Measurements from ENCODE around the gene SPEM3. TPM values are rescaled to one million over a fixed set of nuclear protein-coding genes. Genes with fewer than 3 reads are reported as not detected.

Gene SPEM3
- total RNA-seq (not detected), total RNA-seq (0 to 0.04 (median 0) reads per million in 29 experiments)
- not detected for total RNA-seq (2013)

DNA sequence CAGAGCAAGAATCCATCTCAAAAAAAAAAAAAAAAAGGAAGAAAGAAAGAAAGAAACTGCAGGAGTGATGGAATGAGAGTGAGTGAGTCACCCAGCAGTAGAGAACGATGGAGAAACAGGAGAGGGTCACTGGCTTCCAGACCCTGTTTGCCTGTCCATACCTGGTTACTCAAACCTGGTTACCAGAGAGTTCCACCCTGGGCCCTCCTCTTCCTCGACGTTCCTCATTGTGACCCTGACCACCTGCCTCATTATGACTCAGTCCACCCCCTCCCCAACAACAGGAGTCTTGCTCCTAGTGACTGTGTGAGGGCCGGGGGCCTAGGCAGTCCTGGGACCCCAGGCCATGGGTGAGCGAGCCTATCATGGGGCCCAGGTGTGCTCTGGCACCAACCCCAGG lies at the start of gene SPEM3:
SPEM3 (plus strand) TSS at position 301 of the 400 bp plus-strand sequence; CDS start at position 347, 46 bp downstream.
- WGBS (ENCODE audit: insufficient coverage): 49% methylated on average over 4 of the region's 5 CpGs
- Histone ChIP-seq H3K4me1 (ENCODE audit: control insufficient read depth in 1 of 2, extremely low read depth in 1 of 2, insufficient read depth in 2 of 2, low read length in 2 of 2) (no peaks in the 10 kb centered on the region), H3K27me3 (replicated peaks in 1 of 2; ENCODE audit: control insufficient read depth in 2 of 2, extremely low read depth in 1 of 2, insufficient read depth in 2 of 2, low read length in 1 of 2) (no peaks in the 10 kb centered on the region), H3K36me3 (ENCODE audit: control insufficient read depth in 2 of 2, extremely low read depth in 1 of 2, insufficient read depth in 1 of 2, low read length in 1 of 2) (no peaks in the 10 kb centered on the region), H3K9me3 (no peaks in the 10 kb centered on the region), H3K27ac (ENCODE audit: low read length) (no peak within 1 kb of the TSS), H3K4me3 (ENCODE audit: control insufficient read depth in 1 of 2, extremely low read depth in 1 of 2, low read length in 1 of 2) (no peak within 1 kb of the TSS)
- Mint-ChIP-seq H3K4me3 (no peak within 1 kb of the TSS), H3K27me3 (no peaks in the 10 kb centered on the region), H3K36me3 (no peaks in the 10 kb centered on the region), H3K4me1 (no peaks in the 10 kb centered on the region), H3K9me3 (no peaks in the 10 kb centered on the region), H3K27ac (no peak within 1 kb of the TSS)
- ATAC-seq (replicated peaks in 1 of 4) (no peak), DNase-seq (no peak)
- ChIA-PET POLR2A (no interaction called here), CTCF (no interaction called here)

DNA sequence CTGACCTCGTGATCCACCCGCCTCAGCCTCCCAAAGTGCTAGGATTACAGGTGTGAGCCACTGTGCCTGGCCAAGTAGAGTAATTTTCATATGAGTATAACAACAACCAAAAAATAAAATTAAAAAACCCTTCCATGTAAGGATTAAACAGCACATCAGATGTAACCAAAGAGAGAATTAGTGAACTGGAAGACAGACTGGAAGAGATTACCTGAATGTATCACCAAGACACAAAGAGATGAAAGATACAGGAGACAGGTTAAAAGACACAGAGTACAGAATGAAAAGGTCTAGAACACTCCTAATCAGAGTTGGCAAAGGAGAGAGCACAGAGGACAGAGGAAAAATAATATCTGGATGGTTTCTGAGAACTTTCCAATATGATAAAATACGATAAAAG lies 49.5 kb upstream of the SPEM3 start:
- Histone ChIP-seq H3K36me3 (ENCODE audit: control insufficient read depth in 2 of 2, extremely low read depth in 1 of 2, insufficient read depth in 1 of 2, low read length in 1 of 2) (no peaks in the 10 kb centered on the region), H3K27me3 (replicated peaks in 1 of 2; ENCODE audit: control insufficient read depth in 2 of 2, extremely low read depth in 1 of 2, insufficient read depth in 2 of 2, low read length in 1 of 2) (peaks cover 3 to 52% of the 10 kb centered on the region in 2 experiments), H3K4me1 (ENCODE audit: control insufficient read depth in 1 of 2, extremely low read depth in 1 of 2, insufficient read depth in 2 of 2, low read length in 2 of 2) (peaks cover 0 to 15% of the 10 kb centered on the region in 2 experiments), H3K9me3 (no peaks in the 10 kb centered on the region), H3K4me3 (ENCODE audit: control insufficient read depth in 1 of 2, extremely low read depth in 1 of 2, low read length in 1 of 2) (no peak overlapping the region), H3K27ac (ENCODE audit: low read length) (no peak overlapping the region)
- H3K27me3 Mint-ChIP-seq: peaks cover 33 to 38% of the 10 kb centered on the region in 2 donors
- CTCF ChIA-PET: interaction anchor here in 1 of 2 donors (0.7 kb wide), 1 partner anchor 57 kb away, joined by 3 read pairs; no protein-coding TSS in a partner anchor
- H3K4me1 Mint-ChIP-seq: peaks cover 7 to 17% (median 9%) of the 10 kb centered on the region in 3 donors
- H3K36me3 Mint-ChIP-seq: peaks cover 3% of the 10 kb centered on the region
- H3K4me3 Mint-ChIP-seq: no peak overlapping the region
- H3K27ac Mint-ChIP-seq: no peak overlapping the region
- ATAC-seq (replicated peaks in 1 of 4) (no peak), DNase-seq (no peak)
- WGBS (ENCODE audit: insufficient coverage): no CpG with 5 or more reads among the region's 3 CpGs
- H3K9me3 Mint-ChIP-seq: peaks cover 0 to 5% (median 4%) of the 10 kb centered on the region in 3 donors
- POLR2A ChIA-PET: no interaction called here

GRCh38 chr17:7380321-7380720 lies 48.3 kb upstream of the SPEM3 start:
- DNase-seq (no peak), ATAC-seq (replicated peaks in 1 of 4) (no peak)
- H3K4me1 ChIP-seq (ENCODE audit: control insufficient read depth in 1 of 2, extremely low read depth in 1 of 2, insufficient read depth in 2 of 2, low read length in 2 of 2): peaks cover 0 to 24% of the 10 kb centered on the region in 2 experiments
- no peak overlapping the region for H3K27ac Mint-ChIP-seq
- peaks cover 13 to 21% (median 17%) of the 10 kb centered on the region in 3 donors for H3K4me1 Mint-ChIP-seq
- H3K27me3 Mint-ChIP-seq: peaks cover 30 to 34% of the 10 kb centered on the region in 2 donors
- no peak overlapping the region for H3K4me3 ChIP-seq (ENCODE audit: control insufficient read depth in 1 of 2, extremely low read depth in 1 of 2, low read length in 1 of 2)
- WGBS (ENCODE audit: insufficient coverage): 88% methylated on average over 6 of the region's 7 CpGs
- POLR2A ChIA-PET: no interaction called here
- no peak overlapping the region for H3K27ac ChIP-seq (ENCODE audit: low read length)
- H3K9me3 Mint-ChIP-seq: peaks cover 0 to 5% (median 4%) of the 10 kb centered on the region in 3 donors
- CTCF ChIA-PET: interaction anchor here in 1 of 2 donors (0.6 kb wide), 1 partner anchor 13 kb away, joined by 3 read pairs; no protein-coding TSS in a partner anchor
- no peak overlapping the region for H3K4me3 Mint-ChIP-seq
- H3K9me3 ChIP-seq: no peaks in the 10 kb centered on the region
- peaks cover 3 to 52% of the 10 kb centered on the region in 2 experiments for H3K27me3 ChIP-seq (replicated peaks in 1 of 2; ENCODE audit: control insufficient read depth in 2 of 2, extremely low read depth in 1 of 2, insufficient read depth in 2 of 2, low read length in 1 of 2)
- peaks cover 3% of the 10 kb centered on the region for H3K36me3 Mint-ChIP-seq
- no peaks in the 10 kb centered on the region for H3K36me3 ChIP-seq (ENCODE audit: control insufficient read depth in 2 of 2, extremely low read depth in 1 of 2, insufficient read depth in 1 of 2, low read length in 1 of 2)

GRCh38 chr17:7380855-7381683 lies 47.6 kb upstream of the SPEM3 start, which contains the start of gene TNK1:
TNK1 (plus strand) TSS chr17:7381089; CDS start chr17:7382927, 1,838 bp downstream.
- Mint-ChIP-seq H3K27me3 (peaks cover 30 to 34% of the 10 kb centered on the region in 2 donors), H3K4me3 (peak within 1 kb of the TSS in 1 of 3 donors; percentile 69), H3K36me3 (peaks cover 3% of the 10 kb centered on the region), H3K9me3 (peaks cover 0 to 5% (median 4%) of the 10 kb centered on the region in 3 donors), H3K27ac (no peak within 1 kb of the TSS), H3K4me1 (peaks cover 13 to 21% (median 17%) of the 10 kb centered on the region in 3 donors)
- CTCF ChIA-PET: interaction anchor here in 1 of 2 donors (0.6 kb wide), 1 partner anchor 14 kb away, joined by 3 read pairs; no protein-coding TSS in a partner anchor
- H3K27me3 ChIP-seq (replicated peaks in 1 of 2; ENCODE audit: control insufficient read depth in 2 of 2, extremely low read depth in 1 of 2, insufficient read depth in 2 of 2, low read length in 1 of 2): peaks cover 3 to 50% of the 10 kb centered on the region in 2 experiments
- POLR2A ChIA-PET: no interaction called here
- no peak within 1 kb of the TSS for H3K4me3 ChIP-seq (ENCODE audit: control insufficient read depth in 1 of 2, extremely low read depth in 1 of 2, low read length in 1 of 2)
- H3K36me3 ChIP-seq (ENCODE audit: control insufficient read depth in 2 of 2, extremely low read depth in 1 of 2, insufficient read depth in 1 of 2, low read length in 1 of 2): no peaks in the 10 kb centered on the region
- no peak within 1 kb of the TSS for H3K27ac ChIP-seq (ENCODE audit: low read length)
- peaks cover 0 to 24% of the 10 kb centered on the region in 2 experiments for H3K4me1 ChIP-seq (ENCODE audit: control insufficient read depth in 1 of 2, extremely low read depth in 1 of 2, insufficient read depth in 2 of 2, low read length in 2 of 2)
- no peaks in the 10 kb centered on the region for H3K9me3 ChIP-seq
- ATAC-seq (replicated peaks in 1 of 4) (no peak), DNase-seq (no peak)
- 17% methylated on average over 39 of the region's 52 CpGs for WGBS (ENCODE audit: insufficient coverage)

DNA sequence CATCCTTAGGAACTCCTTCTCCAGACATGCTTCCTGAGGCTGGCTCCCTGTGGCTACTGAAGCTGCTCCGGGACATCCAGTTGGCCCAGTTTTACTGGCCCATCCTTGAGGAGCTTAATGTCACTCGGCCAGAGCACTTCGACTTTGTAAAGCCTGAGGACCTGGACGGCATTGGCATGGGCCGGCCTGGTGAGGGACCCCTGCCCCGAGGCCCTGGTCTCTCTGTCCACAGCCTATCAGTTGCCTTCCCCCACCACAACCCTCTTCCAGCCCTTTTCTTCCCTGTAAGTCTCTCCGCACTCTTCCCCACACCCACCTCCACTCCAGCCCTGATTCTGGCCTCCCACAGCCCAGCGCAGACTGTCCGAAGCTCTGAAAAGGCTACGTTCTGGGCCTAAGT lies 45.8 kb upstream of the SPEM3 start:
- H3K27ac ChIP-seq (ENCODE audit: low read length): no peak overlapping the region
- peaks cover 0 to 24% of the 10 kb centered on the region in 2 experiments for H3K4me1 ChIP-seq (ENCODE audit: control insufficient read depth in 1 of 2, extremely low read depth in 1 of 2, insufficient read depth in 2 of 2, low read length in 2 of 2)
- Mint-ChIP-seq H3K9me3 (peaks cover 0 to 5% (median 4%) of the 10 kb centered on the region in 3 donors), H3K4me3 (peak overlapping the region; percentile 45 to 69 (median 51)), H3K27me3 (peaks cover 30 to 33% of the 10 kb centered on the region in 2 donors), H3K27ac (no peak overlapping the region), H3K36me3 (peaks cover 3% of the 10 kb centered on the region), H3K4me1 (peaks cover 13 to 21% (median 17%) of the 10 kb centered on the region in 3 donors)
- ATAC-seq (replicated peaks in 1 of 4) (no peak), DNase-seq (no peak)
- WGBS (ENCODE audit: insufficient coverage): 94% methylated on average over 7 of the region's 10 CpGs
- no peaks in the 10 kb centered on the region for H3K9me3 ChIP-seq
- H3K36me3 ChIP-seq (ENCODE audit: control insufficient read depth in 2 of 2, extremely low read depth in 1 of 2, insufficient read depth in 1 of 2, low read length in 1 of 2): peaks cover 3 to 7% of the 10 kb centered on the region in 2 donors
- CTCF ChIA-PET: interaction anchor here in 1 of 2 donors (1.8 kb wide), 1 partner anchor 54 kb away, joined by 5 read pairs; no protein-coding TSS in a partner anchor
- no peak overlapping the region for H3K4me3 ChIP-seq (ENCODE audit: control insufficient read depth in 1 of 2, extremely low read depth in 1 of 2, low read length in 1 of 2)
- H3K27me3 ChIP-seq (replicated peaks in 1 of 2; ENCODE audit: control insufficient read depth in 2 of 2, extremely low read depth in 1 of 2, insufficient read depth in 2 of 2, low read length in 1 of 2): peaks cover 3 to 45% of the 10 kb centered on the region in 2 experiments
- POLR2A ChIA-PET: interaction anchor here in 1 of 2 donors (0.5 kb wide), 1 partner anchor 30 kb away, joined by 4 read pairs; no protein-coding TSS in a partner anchor

- peaks cover 0 to 5% (median 4%) of the 10 kb centered on the region in 3 donors for H3K9me3 Mint-ChIP-seq
- H3K27ac Mint-ChIP-seq: no peak overlapping the region
- ATAC-seq (replicated peaks in 1 of 4): no peak
- Histone ChIP-seq H3K4me3 (ENCODE audit: control insufficient read depth in 1 of 2, extremely low read depth in 1 of 2, low read length in 1 of 2) (peak overlapping the region in 1 of 2 donors; percentile 61), H3K27ac (ENCODE audit: low read length) (peak overlapping the region; percentile 69), H3K9me3 (no peaks in the 10 kb centered on the region), H3K4me1 (ENCODE audit: control insufficient read depth in 1 of 2, extremely low read depth in 1 of 2, insufficient read depth in 2 of 2, low read length in 2 of 2) (peaks cover 0 to 24% of the 10 kb centered on the region in 2 experiments), H3K36me3 (ENCODE audit: control insufficient read depth in 2 of 2, extremely low read depth in 1 of 2, insufficient read depth in 1 of 2, low read length in 1 of 2) (peaks cover 3 to 8% of the 10 kb centered on the region in 2 donors), H3K27me3 (replicated peaks in 1 of 2; ENCODE audit: control insufficient read depth in 2 of 2, extremely low read depth in 1 of 2, insufficient read depth in 2 of 2, low read length in 1 of 2) (peaks cover 3 to 42% of the 10 kb centered on the region in 2 experiments)
- 82% methylated on average over 9 of the region's 11 CpGs for WGBS (ENCODE audit: insufficient coverage)
- H3K27me3 Mint-ChIP-seq: peaks cover 30 to 33% of the 10 kb centered on the region in 2 donors
- peak overlapping the region; percentile 69 to 80 (median 79) for H3K4me3 Mint-ChIP-seq
- POLR2A ChIA-PET: interaction anchor here in 1 of 2 donors (0.5 kb wide), 1 partner anchor 29 kb away, joined by 4 read pairs; no protein-coding TSS in a partner anchor
- no peak for DNase-seq
- CTCF ChIA-PET: interaction anchor here in 1 of 2 donors (1.8 kb wide), 1 partner anchor 54 kb away, joined by 5 read pairs; no protein-coding TSS in a partner anchor
- peaks cover 3% of the 10 kb centered on the region for H3K36me3 Mint-ChIP-seq
- peaks cover 13 to 21% (median 17%) of the 10 kb centered on the region in 3 donors for H3K4me1 Mint-ChIP-seq
Measured at GRCh38 chr17:7383371-7383741, 45.3 kb upstream of the SPEM3 start.

All from T-cell (primary cell).